ENCODE measurements around the gene FAAP20. TPM values are rescaled to one million over a fixed set of nuclear protein-coding genes. Genes with fewer than 3 reads are reported as not detected.

The FAAP20 gene
- total and polyA plus RNA-seq, 2 of the 8 experiments (the other 6 are each of a cell fraction or from before 2014, with no cell fraction given): 58.4 to 99.8 TPM

GRCh38 chr1:2235300-2235998 lies 40.9 kb upstream of the FAAP20 start:
- peaks cover 65 to 76% of the 10 kb centered on the region in 2 experiments for H4K20me1 ChIP-seq (replicated peaks in 1 of 2; ENCODE audit: control insufficient read depth in 1 of 2, insufficient read depth in 2 of 2, low read length in 2 of 2)
- no peak overlapping the region for H3K27ac ChIP-seq (ENCODE audit: low read depth, low read length)
- no peak overlapping the region for H2BK120ac ChIP-seq (replicated peaks; ENCODE audit: low read depth, low read length)
- no peak overlapping the region for H2AFZ ChIP-seq (ENCODE audit: low read length)
- peaks cover 0 to 35% (median 26%) of the 10 kb centered on the region in 4 experiments; a peak in 6 of 7 replicates for H3K4me1 ChIP-seq (replicated peaks in 1 of 4; ENCODE audit: control insufficient read depth in 3 of 4, insufficient read depth in 4 of 4, low read length in 3 of 4)
- H2AK5ac ChIP-seq (ENCODE audit: low read depth, low read length): no peak overlapping the region
- FAIRE-seq: no peak
- H3K56ac ChIP-seq (replicated peaks; ENCODE audit: insufficient read length, low read depth, low read length): no peak overlapping the region
- no peak overlapping the region for H4K8ac ChIP-seq (ENCODE audit: extremely low read depth, insufficient read depth, low read length)
- no peak overlapping the region for H4K5ac ChIP-seq (ENCODE audit: insufficient read length, low read depth, low read length)
- no peak overlapping the region; a peak in 1 of 7 replicates for H3K9ac ChIP-seq (replicated peaks in 1 of 4; ENCODE audit: extremely low read depth in 1 of 4, low read depth in 3 of 4, low read length in 3 of 4)
- no peak for DNase-seq (ENCODE audit: low read depth in 1 of 2, low spot score in 2 of 2)
- ChIA-PET CTCF (ENCODE audit: partially characterized antibody) (interaction anchor here (0.9 to 3.2 kb wide), 4 partner anchors 13 to 61 kb away, joined by 3 to 17 read pairs (median 3); partner anchors contain the start of gene FAAP20), POLR2A (ENCODE audit: partially characterized antibody) (no interaction called here)
- no peak overlapping the region for H3K4me2 ChIP-seq (ENCODE audit: insufficient read depth in 1 of 2, low read depth in 2 of 2, low read length in 2 of 2)
- H3K23ac ChIP-seq (ENCODE audit: insufficient read length): no peak overlapping the region
- no peak overlapping the region for H2BK15ac ChIP-seq (ENCODE audit: low read length)
- 88% methylated on average over 22 of the region's 22 CpGs; no CpG with 5 or more reads in 1 of the 2 experiments for WGBS, 2 experiments (ENCODE audit: extremely low coverage in 1 of 2, insufficient coverage in 1 of 2, insufficient read length in 1 of 2, insufficient replicate concordance in 2 of 2, low coverage in 1 of 2, low lambda C conversion rate in 2 of 2, missing lambda C conversion rate in 1 of 2)
- H3K9me3 ChIP-seq (ENCODE audit: insufficient read depth in 2 of 2, low read depth in 1 of 2, low read length in 1 of 2): no peaks in the 10 kb centered on the region
- peaks cover 75 to 99% of the 10 kb centered on the region in 2 experiments for H3K79me2 ChIP-seq (ENCODE audit: control insufficient read depth in 1 of 2, insufficient read depth in 2 of 2, low read length in 2 of 2)
- no peak overlapping the region for H2BK20ac ChIP-seq (ENCODE audit: low read length)
- no peak overlapping the region for H3K4me3 ChIP-seq (ENCODE audit: extremely low read depth in 1 of 4, insufficient read depth in 2 of 4, low read depth in 3 of 4, low read length in 4 of 4)
- H4K91ac ChIP-seq (replicated peaks; ENCODE audit: insufficient read length, low read length): no peak overlapping the region
- no peak overlapping the region for H2BK12ac ChIP-seq (ENCODE audit: low read depth, low read length)
- H3K27me3 ChIP-seq (replicated peaks in 1 of 4; ENCODE audit: control insufficient read depth in 3 of 4, extremely low read depth in 1 of 4, insufficient read depth in 3 of 4, low read length in 3 of 4): no peaks in the 10 kb centered on the region
- H3K14ac ChIP-seq (ENCODE audit: insufficient read length): no peak overlapping the region
- H3K36me3 ChIP-seq (ENCODE audit: control insufficient read depth in 2 of 4, insufficient read depth in 4 of 4, low read length in 3 of 4): no peaks in the 10 kb centered on the region
- H3K18ac ChIP-seq (ENCODE audit: extremely low read depth, low read length): no peak overlapping the region
- no peak overlapping the region for H2BK5ac ChIP-seq (ENCODE audit: low read depth, low read length)
- no peak overlapping the region for H3K4ac ChIP-seq (replicated peaks; ENCODE audit: insufficient read length, low read depth, low read length)
- peaks cover 37% of the 10 kb centered on the region for H3K79me1 ChIP-seq (ENCODE audit: low read depth, low read length)
- peaks cover 8% of the 10 kb centered on the region; the same call in 1 of the 2 replicates for H3K23me2 ChIP-seq (ENCODE audit: low read depth, low read length)
- no peak for TF ChIP-seq FOSL1 (IDR thresholded peaks at IDR 0.05; ENCODE audit: insufficient read depth, low read depth, low read length)
- no peak for TF ChIP-seq SP1 (IDR thresholded peaks at IDR 0.05; ENCODE audit: low read depth, low read length)
- no peak for TF ChIP-seq CTCF (IDR thresholded peaks at IDR 0.05; ENCODE audit: control extremely low read depth in 1 of 3, insufficient read depth in 1 of 3, low read depth in 1 of 3, low read length in 3 of 3)
- TF ChIP-seq SIRT6 (IDR thresholded peaks at IDR 0.05; ENCODE audit: low read length): no peak
- TF ChIP-seq RFX5 (IDR thresholded peaks at IDR 0.05; ENCODE audit: borderline replicate concordance, low read depth, low read length): no peak
- no peak for TF ChIP-seq GABPA (IDR thresholded peaks at IDR 0.05; ENCODE audit: borderline replicate concordance, insufficient read depth, low read length)
- TF ChIP-seq E2F6 (IDR thresholded peaks at IDR 0.05): no peak
- no peak for TF ChIP-seq SIX5 (IDR thresholded peaks at IDR 0.05; ENCODE audit: low read depth, low read length)
- no peak for TF ChIP-seq SRF (IDR thresholded peaks at IDR 0.05; ENCODE audit: low read depth, low read length)
- no peak for TF ChIP-seq KDM4A (IDR thresholded peaks at IDR 0.05; ENCODE audit: low read depth, low read length, severe bottlenecking)

Measured in H1 (cell line).